HEK293 (cell line): Measurements from ENCODE around the gene ZNF552.
"Not testable (repeated sequence)": the region's sequence is repeated elsewhere in the genome, so short reads cannot be mapped to it uniquely, and the experiment has no call there.

Experiments
- CTCF ChIP-seq: fragments of 450-650 bp; formaldehyde crosslinking; IDR thresholded peaks from 2 replicates; pipeline ENCODE4 v1.5.1; 2016; ENCODE audit warnings: missing biosample characterization, missing genetic modification characterization
- FEZF1 ChIP-seq: fragments of 450-650 bp; formaldehyde crosslinking; IDR thresholded peaks from 2 replicates; pipeline ENCODE4 v1.5.1; 2016; ENCODE audit warnings: missing biosample characterization, missing genetic modification characterization
- PATZ1 ChIP-seq: fragments of 450-650 bp; formaldehyde crosslinking; IDR thresholded peaks from 2 replicates; pipeline ENCODE4 v1.5.1; 2016; ENCODE audit warnings: missing biosample characterization, missing genetic modification characterization
- SP2 ChIP-seq: fragments of 450-650 bp; formaldehyde crosslinking; IDR thresholded peaks from 2 replicates; pipeline ENCODE4 v1.5.1; 2016; ENCODE audit warnings: missing biosample characterization, missing genetic modification characterization
- TCF7L2 ChIP-seq: IDR thresholded peaks from 2 replicates; pipeline ENCODE4 v1.6.1; 2011; ENCODE audit warnings: low read depth, mild to moderate bottlenecking, inconsistent platforms, low read length, moderate library complexity, borderline replicate concordance
- ZBTB1 ChIP-seq: fragments of 450-650 bp; formaldehyde crosslinking; IDR thresholded peaks from 2 replicates; pipeline ENCODE4 v1.5.1; 2016; ENCODE audit warnings: missing biosample characterization, missing genetic modification characterization
- ZFP3 ChIP-seq: fragments of 450-650 bp; formaldehyde crosslinking; IDR thresholded peaks from 2 replicates; pipeline ENCODE4 v1.5.1; 2016; ENCODE audit warnings: low read depth, missing biosample characterization, missing genetic modification characterization
- ZNF174 ChIP-seq: fragments of 450-650 bp; formaldehyde crosslinking; IDR thresholded peaks from 2 replicates; pipeline ENCODE4 v1.5.0; 2017; ENCODE audit warnings: missing biosample characterization, mild to moderate bottlenecking, missing genetic modification characterization
- ZNF202 ChIP-seq: fragments of 450-650 bp; formaldehyde crosslinking; IDR thresholded peaks from 2 replicates; pipeline ENCODE4 v1.5.1; 2016; ENCODE audit warnings: missing biosample characterization, missing genetic modification characterization, borderline replicate concordance
- ZNF501 ChIP-seq: fragments of 450-650 bp; formaldehyde crosslinking; IDR thresholded peaks from 2 replicates; pipeline ENCODE4 v1.5.1; 2016; ENCODE audit warnings: missing biosample characterization, missing genetic modification characterization
- ZNF521 ChIP-seq: fragments of 450-650 bp; formaldehyde crosslinking; IDR thresholded peaks from 2 replicates; pipeline ENCODE4 v1.5.1; 2017; ENCODE audit warnings: missing biosample characterization, mild to moderate bottlenecking, missing genetic modification characterization
- TF ChIP-seq, protein P1 (sequence below): fragments of 450-650 bp; formaldehyde crosslinking; IDR thresholded peaks from 2 replicates; pipeline ENCODE4 v1.5.1; 2016; ENCODE audit warnings: missing biosample characterization, missing genetic modification characterization, low read depth
- TF ChIP-seq, protein P2 (sequence below): fragments of 450-650 bp; formaldehyde crosslinking; IDR thresholded peaks from 2 replicates; pipeline ENCODE4 v1.5.1; 2016; ENCODE audit warnings: missing biosample characterization, missing genetic modification characterization

DNA sequence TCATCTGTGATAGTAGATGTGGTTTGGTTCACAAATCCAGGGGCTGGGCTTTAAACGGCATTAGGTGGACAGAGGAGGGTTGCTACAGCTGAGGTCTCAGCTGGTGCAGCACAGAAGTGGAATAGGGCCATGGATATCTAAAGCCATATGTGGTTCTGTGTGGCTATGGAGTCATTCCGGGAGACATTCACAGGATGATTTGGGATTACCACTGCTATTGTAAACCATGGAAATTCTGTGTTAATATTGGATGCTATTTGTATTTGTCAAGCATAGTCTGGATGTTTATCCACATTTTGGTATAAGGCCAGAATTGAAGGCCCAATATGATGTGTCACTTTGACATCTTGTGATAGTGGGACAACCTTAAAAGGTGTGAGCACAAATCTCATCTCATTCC lies 8.4 kb upstream of the ZNF552 start:
- not testable (repeated sequence) for TF ChIP-seq ZNF202 (tag by site-specific recombination); CTCF; TCF7L2; ZBTB1 (tag by site-specific recombination); PATZ1 (tag by site-specific recombination); ZNF521 (tag by site-specific recombination); ZNF174; FEZF1 (tag by site-specific recombination); ZNF501 (tag by site-specific recombination); ZFP3 (tag by site-specific recombination); SP2
- TF ChIP-seq, protein P1, sequence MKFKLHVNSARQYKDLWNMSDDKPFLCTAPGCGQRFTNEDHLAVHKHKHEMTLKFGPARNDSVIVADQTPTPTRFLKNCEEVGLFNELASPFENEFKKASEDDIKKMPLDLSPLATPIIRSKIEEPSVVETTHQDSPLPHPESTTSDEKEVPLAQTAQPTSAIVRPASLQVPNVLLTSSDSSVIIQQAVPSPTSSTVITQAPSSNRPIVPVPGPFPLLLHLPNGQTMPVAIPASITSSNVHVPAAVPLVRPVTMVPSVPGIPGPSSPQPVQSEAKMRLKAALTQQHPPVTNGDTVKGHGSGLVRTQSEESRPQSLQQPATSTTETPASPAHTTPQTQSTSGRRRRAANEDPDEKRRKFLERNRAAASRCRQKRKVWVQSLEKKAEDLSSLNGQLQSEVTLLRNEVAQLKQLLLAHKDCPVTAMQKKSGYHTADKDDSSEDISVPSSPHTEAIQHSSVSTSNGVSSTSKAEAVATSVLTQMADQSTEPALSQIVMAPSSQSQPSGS (tag by site-specific recombination), result not testable (repeated sequence)
- TF ChIP-seq, protein P2, sequence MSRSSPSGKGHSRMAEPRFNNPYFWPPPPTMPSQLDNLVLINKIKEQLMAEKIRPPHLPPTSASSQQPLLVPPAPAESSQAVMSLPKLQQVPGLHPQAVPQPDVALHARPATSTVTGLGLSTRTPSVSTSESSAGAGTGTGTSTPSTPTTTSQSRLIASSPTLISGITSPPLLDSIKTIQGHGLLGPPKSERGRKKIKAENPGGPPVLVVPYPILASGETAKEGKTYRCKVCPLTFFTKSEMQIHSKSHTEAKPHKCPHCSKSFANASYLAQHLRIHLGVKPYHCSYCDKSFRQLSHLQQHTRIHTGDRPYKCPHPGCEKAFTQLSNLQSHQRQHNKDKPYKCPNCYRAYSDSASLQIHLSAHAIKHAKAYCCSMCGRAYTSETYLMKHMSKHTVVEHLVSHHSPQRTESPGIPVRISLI (tag by site-specific recombination), result not testable (repeated sequence)
